ENCODE results near the gene SLC39A7.

- TF ChIP-seq CTCF (IDR thresholded peaks at IDR 0.05), result no peak
- TF ChIP-seq POLR2A (IDR thresholded peaks at IDR 0.05), result no peak
These were observed 12.7 kb downstream of the SLC39A7 start for GRCh38 chr6:33213166-33213988.

All from thyroid gland (tissue), 4 donors.